ENCODE measurements around the gene ANKLE2.
"Not testable (repeated sequence)": the region's sequence is repeated elsewhere in the genome, so short reads cannot be mapped to it uniquely, and the experiment has no call there.

Gene ANKLE2

GRCh38 chr12:132718644-132719043, 43.0 kb downstream of the ANKLE2 start:
- DNase-seq = no peak

GRCh38 chr12:132717531-132718387, 43.9 kb downstream of the ANKLE2 start:
- no peak for DNase-seq

- no peak for DNase-seq
These were observed 44.6 kb downstream of the ANKLE2 start for GRCh38 chr12:132717011-132717410.

- DNase-seq = no peak
These were observed 45.3 kb downstream of the ANKLE2 start for GRCh38 chr12:132716356-132716755.

GRCh38 chr12:132715874-132716273, 45.8 kb downstream of the ANKLE2 start:
- no peak for DNase-seq

GRCh38 chr12:132713123-132713522, 48.5 kb downstream of the ANKLE2 start:
- DNase-seq = no peak

- DNase-seq = no peak
These were observed 50.4 kb downstream of the ANKLE2 start for GRCh38 chr12:132711080-132711843.

- peak; percentile 75 for DNase-seq
These were observed 51.1 kb downstream of the ANKLE2 start, which contains the start of gene PGAM5 for GRCh38 chr12:132710405-132711079. Gene PGAM5, plus strand, starts transcription at chr12:132710842. Its CDS starts 35 bp downstream, at chr12:132710877.

- no peak for DNase-seq
These were observed 51.6 kb downstream of the ANKLE2 start for GRCh38 chr12:132710043-132710404.

GRCh38 chr12:132708150-132708549, 53.5 kb downstream of the ANKLE2 start:
- no peak for DNase-seq

GRCh38 chr12:132707241-132707640, 54.4 kb downstream of the ANKLE2 start:
- no peak for DNase-seq

- no peak for DNase-seq
These were observed 58.0 kb downstream of the ANKLE2 start for GRCh38 chr12:132703641-132704040.

- DNase-seq = no peak
These were observed 59.0 kb downstream of the ANKLE2 start for GRCh38 chr12:132702640-132703039.

- DNase-seq = no peak
These were observed 61.3 kb downstream of the ANKLE2 start for GRCh38 chr12:132700212-132700822.

- no peak for DNase-seq
These were observed 63.3 kb downstream of the ANKLE2 start for GRCh38 chr12:132698341-132698740.

- no peak for DNase-seq
These were observed 66.2 kb downstream of the ANKLE2 start for GRCh38 chr12:132695431-132695830.

GRCh38 chr12:132694888-132695287, 66.7 kb downstream of the ANKLE2 start:
- not testable (repeated sequence) for DNase-seq

- not testable (repeated sequence) for DNase-seq
These were observed 69.6 kb downstream of the ANKLE2 start for GRCh38 chr12:132692030-132692429.

- no peak for DNase-seq
These were observed 71.5 kb downstream of the ANKLE2 start for GRCh38 chr12:132690112-132690511.

GRCh38 chr12:132689227-132689626, 72.4 kb downstream of the ANKLE2 start:
- no peak for DNase-seq

- DNase-seq = peak; percentile 96
These were observed 74.1 kb downstream of the ANKLE2 start, which contains the start of the genes POLE and PXMP2 for GRCh38 chr12:132687211-132688164. Gene POLE, minus strand, starts transcription at chr12:132687342. Its CDS starts 27 bp downstream, at chr12:132687315. Gene PXMP2, plus strand, starts transcription at chr12:132687587. Its CDS starts 84 bp downstream, at chr12:132687671.

- DNase-seq = no peak
These were observed 74.8 kb downstream of the ANKLE2 start for GRCh38 chr12:132686825-132687210.
